C4-2B (cell line): ENCODE data around the gene FKBP5.

ENCODE experiments used
- CTCF ChIP-seq: fragments of 450-650 bp; conservative IDR thresholded peaks from 2 replicates; pipeline ENCODE4 v1.5.1; 2017; ENCODE audit warnings: mild to moderate bottlenecking
- ZFX ChIP-seq: fragments of 450-650 bp; IDR thresholded peaks from 2 replicates; pipeline ENCODE4 v1.6.1; 2017

DNA sequence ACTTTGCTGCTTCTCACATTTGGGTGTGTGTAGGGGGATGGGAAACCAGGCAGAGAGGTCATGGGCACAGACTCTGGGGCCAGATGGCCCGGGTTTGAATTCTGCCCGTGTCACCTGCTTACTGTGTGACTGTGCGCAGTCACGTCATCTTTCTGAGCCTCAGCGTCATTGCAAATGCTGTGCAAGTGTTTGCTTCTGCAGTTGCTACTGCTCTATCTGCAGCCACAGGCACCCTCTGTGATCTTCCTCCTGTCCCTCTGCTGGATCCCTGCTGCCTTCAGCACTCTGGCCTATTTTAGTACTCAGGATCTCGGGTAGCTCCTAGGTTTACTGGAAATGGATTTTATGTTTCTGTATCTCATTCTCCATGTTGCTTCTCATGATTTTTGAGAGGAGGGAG, 135.4 kb downstream of the FKBP5 start:
- no peak for TF ChIP-seq CTCF
- no peak for TF ChIP-seq ZFX
